ENCODE results near the gene IRX3. TPM values are rescaled to one million over a fixed set of nuclear protein-coding genes. Genes with fewer than 3 reads are reported as not detected.

IRX3 gene
- total RNA-seq, 4 donors from 2014 or later = not detected

DNA sequence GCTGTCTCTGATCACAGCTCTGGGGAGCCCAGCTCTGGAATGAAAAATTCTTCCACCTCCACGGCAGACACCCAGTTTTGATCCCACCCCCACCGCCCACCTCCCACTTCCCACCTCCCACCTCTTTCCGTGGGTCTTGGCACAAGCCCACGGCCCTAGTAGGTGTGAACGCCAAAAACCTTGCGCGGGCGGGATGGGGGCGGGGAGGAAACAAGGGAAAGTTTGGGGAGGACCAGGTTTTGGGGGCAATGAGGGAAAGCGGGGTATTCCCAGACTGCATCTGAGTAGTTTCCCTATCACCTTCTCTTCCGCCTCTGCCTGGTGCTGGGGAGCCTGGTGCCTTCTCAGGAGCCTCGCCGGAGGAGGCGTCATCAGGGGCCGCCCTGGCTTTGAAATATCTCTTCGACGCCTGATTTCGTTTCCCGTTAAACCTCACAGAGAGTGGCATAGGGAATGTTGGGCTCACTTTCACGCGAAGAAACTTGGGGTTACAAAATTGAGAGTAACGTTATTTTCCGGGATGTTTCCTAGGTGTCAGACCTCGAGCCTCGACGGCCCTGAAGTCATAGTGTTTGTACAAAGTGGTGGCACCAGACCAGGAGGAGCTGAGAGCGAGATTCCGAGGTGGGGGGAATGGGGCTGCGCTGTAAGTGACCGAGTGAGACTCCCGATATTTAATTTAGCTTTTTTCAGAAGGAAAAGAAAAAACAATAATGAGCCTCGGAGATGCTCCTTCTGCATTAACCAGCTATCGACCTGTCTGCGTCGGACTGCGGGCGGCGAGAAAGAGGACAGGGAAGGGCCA is 1.6 kb upstream of the IRX3 start:
- DNase-seq = no peak
- Histone ChIP-seq H3K27ac (no peak overlapping the region), H3K27me3 (peaks cover 0 to 71% of the 10 kb centered on the region in 2 donors), H3K4me3 (no peak overlapping the region), H3K36me3 (no peaks in the 10 kb centered on the region), H3K9me3 (no peaks in the 10 kb centered on the region), H3K4me1 (peaks cover 0 to 45% (median 0%) of the 10 kb centered on the region in 4 donors)
- TF ChIP-seq CTCF (IDR thresholded peaks at IDR 0.05) (no peak), POLR2A (IDR thresholded peaks at IDR 0.05) (no peak)

DNA sequence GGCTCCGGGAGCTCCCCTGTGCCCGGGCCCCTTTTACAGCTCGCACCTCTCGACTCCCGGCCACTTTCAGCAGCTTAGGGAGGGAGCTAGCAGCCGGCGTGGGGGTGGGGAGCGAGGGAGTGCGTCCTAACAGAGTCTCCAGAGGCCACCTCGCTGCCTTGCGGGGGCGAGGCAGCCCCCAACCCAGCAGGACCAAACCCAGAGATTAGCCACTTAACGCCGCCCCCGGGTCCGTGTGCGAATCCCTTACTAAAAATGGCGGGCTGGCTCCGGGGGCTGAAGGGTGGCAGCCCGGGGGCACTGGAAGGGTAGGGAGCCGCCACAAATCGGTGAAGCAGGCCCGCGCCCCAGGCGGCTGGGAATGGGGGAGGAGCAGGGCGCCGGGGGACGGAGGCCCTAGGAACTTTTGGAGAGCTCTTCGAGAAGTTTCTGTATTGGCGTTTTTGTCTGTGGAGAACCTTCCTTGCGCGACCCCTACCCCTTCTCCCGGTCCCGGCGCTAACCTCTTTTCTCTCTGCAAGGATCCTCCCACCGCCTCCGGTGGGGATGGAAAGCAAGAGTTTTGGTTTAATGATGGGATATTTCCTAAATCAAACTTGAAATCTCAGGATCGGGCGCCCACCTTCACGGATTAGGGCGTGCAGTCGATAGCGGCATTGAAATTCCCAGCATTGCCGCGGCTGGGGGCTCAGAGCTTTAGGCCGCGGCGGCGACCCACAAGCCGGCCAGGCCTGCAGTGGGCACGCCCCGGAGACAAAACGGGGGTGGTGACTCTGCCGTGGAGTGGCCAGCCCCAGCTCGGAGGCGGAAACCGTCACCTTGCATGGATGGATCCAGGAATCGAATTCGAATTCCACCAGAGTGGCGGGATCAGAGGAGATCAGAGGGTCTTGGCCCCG is 793 bp upstream of the IRX3 start:
- Histone ChIP-seq H3K9me3 (no peaks in the 10 kb centered on the region), H3K4me3 (peak overlapping the region in 3 of 4 donors; percentile 26 to 51 (median 44)), H3K4me1 (peaks cover 0 to 48% (median 0%) of the 10 kb centered on the region in 4 donors), H3K27ac (no peak overlapping the region), H3K27me3 (peaks cover 0 to 79% of the 10 kb centered on the region in 2 donors), H3K36me3 (no peaks in the 10 kb centered on the region)
- no peak for TF ChIP-seq POLR2A (IDR thresholded peaks at IDR 0.05)
- TF ChIP-seq CTCF (IDR thresholded peaks at IDR 0.05) = no peak
- DNase-seq = peak in 1 of 3 donors; percentile 39

DNA sequence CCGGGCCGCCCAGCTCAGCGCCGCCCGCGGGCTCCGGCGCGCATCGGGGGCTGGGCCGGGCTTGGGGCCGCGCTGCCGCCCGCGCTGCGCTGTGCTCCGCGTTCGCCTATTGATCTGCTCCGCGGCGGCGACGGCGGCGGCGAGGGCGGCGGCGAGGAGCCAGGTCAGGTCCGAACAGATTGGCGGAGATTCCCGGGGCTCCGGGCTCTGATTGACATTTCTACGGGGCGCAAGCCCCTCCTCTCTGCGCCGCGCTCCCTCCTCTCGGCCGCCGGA is 559 bp downstream of the IRX3 start:
- H3K4me3 ChIP-seq = peak overlapping the region in 3 of 4 donors; percentile 26 to 51 (median 44)
- H3K27me3 ChIP-seq = peaks cover 0 to 73% of the 10 kb centered on the region in 2 donors
- no peak overlapping the region for H3K27ac ChIP-seq
- H3K36me3 ChIP-seq = no peaks in the 10 kb centered on the region
- no peaks in the 10 kb centered on the region for H3K9me3 ChIP-seq
- no peak for DNase-seq
- TF ChIP-seq POLR2A (IDR thresholded peaks at IDR 0.05) = no peak
- no peak for TF ChIP-seq CTCF (IDR thresholded peaks at IDR 0.05)
- H3K4me1 ChIP-seq = peaks cover 0 to 57% (median 0%) of the 10 kb centered on the region in 4 donors

DNA sequence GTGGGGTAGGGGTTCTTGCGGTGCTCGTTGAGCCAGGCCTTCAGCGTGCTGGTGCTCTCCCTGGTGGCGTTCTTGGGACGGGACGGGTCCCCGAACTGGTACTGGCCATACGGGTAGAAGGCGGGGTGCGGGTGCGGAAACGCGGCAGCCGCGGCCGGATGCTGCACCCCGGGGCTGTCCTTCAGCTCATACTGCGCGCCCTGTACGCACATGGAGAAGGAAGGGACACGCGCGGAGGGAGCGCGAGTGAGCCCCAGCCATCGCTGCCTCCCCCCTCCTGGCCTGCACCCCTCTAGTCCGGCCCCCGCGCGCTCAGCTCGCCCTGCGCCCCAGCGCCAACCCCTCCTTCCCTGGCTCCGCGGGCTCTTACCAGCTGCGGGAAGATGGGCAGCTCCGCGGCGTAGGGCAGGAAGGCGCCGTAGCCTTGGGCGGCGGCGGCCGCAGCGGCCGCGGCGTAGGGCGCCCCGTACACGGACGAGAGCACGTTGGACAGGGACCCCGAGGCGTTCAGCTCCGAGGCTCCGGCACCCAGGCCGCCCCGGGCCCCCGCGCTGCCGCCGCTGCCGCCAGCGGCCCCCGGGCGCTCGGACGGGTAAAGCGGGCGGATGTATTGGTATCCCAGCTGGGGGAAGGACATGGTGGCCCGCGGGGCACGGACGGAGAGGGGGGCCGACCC is 1.0 kb downstream of the IRX3 start:
- peak in 1 of 3 donors; percentile 41 for DNase-seq
- Histone ChIP-seq H3K27ac (no peak overlapping the region), H3K4me1 (peaks cover 0 to 57% (median 0%) of the 10 kb centered on the region in 4 donors), H3K27me3 (peaks cover 0 to 70% of the 10 kb centered on the region in 2 donors), H3K9me3 (no peaks in the 10 kb centered on the region), H3K4me3 (peak overlapping the region in 3 of 4 donors; percentile 26 to 51 (median 44)), H3K36me3 (no peaks in the 10 kb centered on the region)
- TF ChIP-seq CTCF (IDR thresholded peaks at IDR 0.05) = no peak
- no peak for TF ChIP-seq POLR2A (IDR thresholded peaks at IDR 0.05)

- H3K27ac ChIP-seq = no peak overlapping the region
- H3K36me3 ChIP-seq = no peaks in the 10 kb centered on the region
- peak in 1 of 3 donors; percentile 39 for DNase-seq
- TF ChIP-seq POLR2A (IDR thresholded peaks at IDR 0.05) (no peak), CTCF (IDR thresholded peaks at IDR 0.05) (no peak)
- H3K4me3 ChIP-seq = peak overlapping the region in 2 of 4 donors; percentile 27 to 29
- H3K27me3 ChIP-seq = peaks cover 0 to 64% of the 10 kb centered on the region in 2 donors
- no peaks in the 10 kb centered on the region for H3K9me3 ChIP-seq
- peaks cover 0 to 57% (median 0%) of the 10 kb centered on the region in 4 donors for H3K4me1 ChIP-seq
Measured at GRCh38 chr16:54284931-54285413, 1.6 kb downstream of the IRX3 start.

Measured in Peyer's patch (tissue), 4 donors.